HL-60 (cell line): ENCODE results near the gene MAP10.

Experiments
- CTCF ChIP-seq: IDR thresholded peaks from one replicate; pipeline ENCODE4 v1.5.1; 2011; ENCODE audit warnings: low read length, control low read depth, inconsistent platforms; ENCODE audit not compliant: insufficient read depth
- GABPA ChIP-seq: IDR thresholded peaks from 2 replicates; pipeline ENCODE4 v1.6.1; 2012; ENCODE audit warnings: low read depth
- POLR2AphosphoS5 ChIP-seq: IDR thresholded peaks from 2 replicates; pipeline ENCODE4 v1.6.1; 2012; ENCODE audit warnings: low read depth
- SPI1 ChIP-seq: IDR thresholded peaks from 2 replicates; pipeline ENCODE4 v1.6.1; 2012; ENCODE audit warnings: low read depth, mild to moderate bottlenecking, borderline replicate concordance

- TF ChIP-seq CTCF (no peak), POLR2AphosphoS5 (no peak), SPI1 (no peak), GABPA (no peak)
Measured at GRCh38 chr1:232837087-232837486, 31.9 kb downstream of the MAP10 start.
